OCI-LY7 (cell line): ENCODE results near the gene RPS8. TPM values are rescaled to one million over a fixed set of nuclear protein-coding genes. Genes with fewer than 3 reads are reported as not detected.
"Not testable (repeated sequence)": the region's sequence is repeated elsewhere in the genome, so short reads cannot be mapped to it uniquely, and the experiment has no call there.

Experiments used
- BruUV-seq: library from RNA; stranded (reverse); fragments of 400-500 nt; replicated peaks from 2 replicates; lab custom pipeline; 2021; lab: Mats Ljungman, UMichigan
- CTCF ChIA-PET: fragments of 300-600 bp; sonication (Branson Sonifier 250); formaldehyde crosslinking; loops from one replicate; lab custom pipeline; 2022; ENCODE audit warnings: antibody characterized with exemption; ENCODE audit not compliant: unreplicated experiment; lab: Charles Lee
- POLR2A ChIA-PET: fragments of 300-600 bp; sonication (Branson Sonifier 250); formaldehyde crosslinking; loops from one replicate; lab custom pipeline; 2022; ENCODE audit warnings: antibody characterized with exemption; lab: Charles Lee
- DNase-seq: peaks from one replicate; pipeline ENCODE4 v3.0.0-alpha.2; 2015; ENCODE audit warnings: low spot score
- H2AFZ ChIP-seq: fragments of 200-600 bp; sonication (generic), shearing (Covaris generic); 2 replicates; pipeline ENCODE4 v1.6.1; 2014; ENCODE audit warnings: mild to moderate bottlenecking, antibody characterized with exemption, low read length, moderate library complexity
- H3K27ac ChIP-seq: fragments of 200-600 bp; sonication (generic); 2 replicates; pipeline ENCODE4 v1.5.1; 2014; ENCODE audit warnings: mixed run types, low read depth, mild to moderate bottlenecking, moderate library complexity, low read length, inconsistent platforms; ENCODE audit not compliant: poor library complexity, severe bottlenecking
- H3K36me3 ChIP-seq: fragments of 200-600 bp; sonication (generic); 2 replicates; pipeline ENCODE4 v1.6.1; 2014; ENCODE audit warnings: mild to moderate bottlenecking, antibody characterized with exemption, low read length, moderate library complexity, mixed read lengths; ENCODE audit not compliant: insufficient read depth
- H3K4me1 ChIP-seq: fragments of 200-600 bp; sonication (generic); 2 replicates; pipeline ENCODE4 v1.5.1; 2014; ENCODE audit warnings: mild to moderate bottlenecking, low read length; ENCODE audit not compliant: insufficient read depth, poor library complexity, severe bottlenecking
- H3K4me2 ChIP-seq: fragments of 200-600 bp; sonication (generic); 2 replicates; pipeline ENCODE4 v1.6.1; 2014; ENCODE audit warnings: mild to moderate bottlenecking, low read length
- H3K4me3 ChIP-seq: fragments of 200-600 bp; sonication (generic); 2 replicates; pipeline ENCODE4 v1.5.1; 2014; ENCODE audit warnings: mild to moderate bottlenecking, low read depth, low read length; ENCODE audit not compliant: poor library complexity, severe bottlenecking
- H3K79me2 ChIP-seq: fragments of 200-600 bp; sonication (generic); 2 replicates; pipeline ENCODE4 v1.6.1; 2016; ENCODE audit warnings: low read depth, mild to moderate bottlenecking, low read length, moderate library complexity, mixed read lengths; ENCODE audit not compliant: insufficient read depth
- H3K9me2 ChIP-seq: fragments of 200-600 bp; sonication (generic); 2 replicates; pipeline ENCODE4 v1.6.1; 2016; ENCODE audit warnings: mild to moderate bottlenecking, low read length, mixed read lengths; ENCODE audit not compliant: insufficient read depth
- H3K9me3 ChIP-seq: fragments of 200-600 bp; sonication (generic); 2 replicates; pipeline ENCODE4 v1.6.1; 2014; ENCODE audit warnings: mild to moderate bottlenecking, mixed run types, low read length, mixed read lengths
- H4K20me1 ChIP-seq: fragments of 200-600 bp; sonication (generic); 2 replicates; pipeline ENCODE4 v1.6.1; 2014; ENCODE audit warnings: mild to moderate bottlenecking, antibody characterized with exemption, low read length, moderate library complexity, mixed read lengths; ENCODE audit not compliant: insufficient read depth
- EZH2phosphoT487 ChIP-seq: fragments of 200-600 bp; sonication (generic); IDR thresholded peaks from 2 replicates; pipeline ENCODE4 v1.6.1; 2018; ENCODE audit warnings: low read depth, borderline replicate concordance, mild to moderate bottlenecking, mixed run types, antibody characterized with exemption, low read length, moderate library complexity, mixed read lengths
- intact Hi-C: fragments of 100-400 bp; cut with micrococcal nuclease; formaldehyde crosslinking; loops from one replicate; pipeline ENCODE4 v1.10.0; 2022; ENCODE audit not compliant: unreplicated experiment
- total RNA-seq, 2 experiments: library from RNA; depleted of rRNA in 1 of 2; stranded (reverse); fragments of >200 nt in 1 of 2; shearing (Covaris generic) in 1 of 2; gene quantifications; 2 replicates each; pipeline ENCODE4 v1.2.3, GENCODE V29; 2014 to 2022
- TF ChIP-seq, protein P1 (sequence below): fragments of 200-600 bp; sonication (generic); conservative IDR thresholded peaks from 2 replicates; pipeline ENCODE4 v1.5.1; 2014; ENCODE audit warnings: mild to moderate bottlenecking, antibody characterized with exemption, low read length, moderate library complexity, mixed read lengths

The RPS8 gene
- total RNA-seq, 2 experiments from 2014 or later, result 2,707 to 4,355 TPM

DNA sequence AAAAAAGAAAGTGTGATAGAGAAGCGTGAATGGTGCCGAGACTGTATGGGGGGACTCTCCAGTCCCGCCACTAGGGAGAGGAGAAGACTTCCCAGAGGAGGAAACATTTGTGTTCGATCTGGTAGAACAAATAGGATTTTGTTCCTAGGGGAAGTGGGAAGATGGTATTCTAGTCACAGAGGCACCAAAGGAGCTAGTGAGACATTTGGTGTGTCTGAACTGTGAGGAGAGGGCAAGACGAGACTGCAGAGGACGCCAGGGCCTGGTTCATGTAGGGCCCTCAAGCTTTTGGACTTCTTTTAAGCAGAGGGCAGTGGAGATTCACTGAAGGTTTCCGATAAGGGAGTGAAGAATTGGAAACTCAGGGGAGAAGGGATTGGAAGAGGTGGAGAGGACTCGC is 35.9 kb downstream of the RPS8 start:
- Histone ChIP-seq H2AFZ (no peak overlapping the region), H3K4me3 (no peak overlapping the region), H3K79me2 (no peaks in the 10 kb centered on the region), H3K4me2 (no peak overlapping the region), H4K20me1 (no peaks in the 10 kb centered on the region), H3K36me3 (peaks cover 9% of the 10 kb centered on the region), H3K4me1 (peaks cover 48% of the 10 kb centered on the region), H3K9me3 (no peaks in the 10 kb centered on the region), H3K9me2 (no peaks in the 10 kb centered on the region), H3K27ac (no peak overlapping the region)
- intact Hi-C loops, result no loop called here
- no peak for DNase-seq
- TF ChIP-seq, protein P1, sequence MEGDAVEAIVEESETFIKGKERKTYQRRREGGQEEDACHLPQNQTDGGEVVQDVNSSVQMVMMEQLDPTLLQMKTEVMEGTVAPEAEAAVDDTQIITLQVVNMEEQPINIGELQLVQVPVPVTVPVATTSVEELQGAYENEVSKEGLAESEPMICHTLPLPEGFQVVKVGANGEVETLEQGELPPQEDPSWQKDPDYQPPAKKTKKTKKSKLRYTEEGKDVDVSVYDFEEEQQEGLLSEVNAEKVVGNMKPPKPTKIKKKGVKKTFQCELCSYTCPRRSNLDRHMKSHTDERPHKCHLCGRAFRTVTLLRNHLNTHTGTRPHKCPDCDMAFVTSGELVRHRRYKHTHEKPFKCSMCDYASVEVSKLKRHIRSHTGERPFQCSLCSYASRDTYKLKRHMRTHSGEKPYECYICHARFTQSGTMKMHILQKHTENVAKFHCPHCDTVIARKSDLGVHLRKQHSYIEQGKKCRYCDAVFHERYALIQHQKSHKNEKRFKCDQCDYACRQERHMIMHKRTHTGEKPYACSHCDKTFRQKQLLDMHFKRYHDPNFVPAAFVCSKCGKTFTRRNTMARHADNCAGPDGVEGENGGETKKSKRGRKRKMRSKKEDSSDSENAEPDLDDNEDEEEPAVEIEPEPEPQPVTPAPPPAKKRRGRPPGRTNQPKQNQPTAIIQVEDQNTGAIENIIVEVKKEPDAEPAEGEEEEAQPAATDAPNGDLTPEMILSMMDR, result no peak
- TF ChIP-seq EZH2phosphoT487, result no peak
- ChIA-PET CTCF (no interaction called here), POLR2A (interaction anchor here (0.7 to 4.2 kb wide), 4 partner anchors 8 to 130 kb away, joined by 3 to 54 read pairs (median 18); partner anchors contain the start of gene PLK3)
- BruUV-seq, result no TSS peak

DNA sequence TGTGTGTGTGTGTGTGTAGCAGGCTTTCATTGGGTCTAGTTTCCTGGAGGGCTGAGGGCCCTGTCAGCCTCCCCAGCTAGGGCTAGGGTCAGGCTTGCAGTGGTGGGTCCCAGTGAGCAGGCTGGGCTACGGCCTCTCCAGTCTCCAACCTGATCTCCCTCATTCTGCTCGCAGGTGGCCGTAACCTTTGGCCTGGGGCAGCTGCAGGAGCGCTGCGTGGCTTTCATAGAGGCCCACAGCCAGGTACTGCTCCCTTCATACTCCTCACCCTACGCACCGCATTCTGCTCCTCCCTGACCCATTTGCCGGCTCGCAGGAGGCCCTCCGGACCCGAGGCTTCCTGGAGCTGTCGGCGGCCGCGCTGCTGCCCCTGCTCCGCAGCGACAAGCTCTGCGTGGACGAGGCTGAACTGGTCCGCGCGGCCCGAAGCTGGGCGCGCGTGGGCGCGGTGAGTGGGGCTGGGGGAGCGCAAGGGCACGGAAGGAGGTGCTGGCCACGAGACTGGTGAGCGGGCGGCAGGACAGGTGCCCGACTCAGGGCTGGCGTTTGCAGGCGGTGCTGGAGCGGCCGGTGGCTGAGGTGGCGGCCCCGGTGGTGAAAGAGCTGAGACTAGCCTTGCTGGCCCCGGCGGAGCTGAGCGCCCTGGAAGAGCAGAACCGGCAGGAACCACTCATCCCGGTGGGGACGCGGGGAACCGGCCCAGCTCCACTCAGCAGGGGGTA is 37.6 kb downstream of the RPS8 start:
- H3K36me3 ChIP-seq, result no peaks in the 10 kb centered on the region
- no peaks in the 10 kb centered on the region for H3K9me2 ChIP-seq
- H3K9me3 ChIP-seq, result no peaks in the 10 kb centered on the region
- H3K4me3 ChIP-seq, result peak overlapping the region; percentile 64
- no peaks in the 10 kb centered on the region for H3K79me2 ChIP-seq
- no peak overlapping the region for H3K27ac ChIP-seq
- TF ChIP-seq EZH2phosphoT487, result no peak
- TF ChIP-seq, protein P1, result no peak
- peak overlapping the region; percentile 73 for H3K4me2 ChIP-seq
- peaks cover 35% of the 10 kb centered on the region for H3K4me1 ChIP-seq
- intact Hi-C loops, result no loop called here
- POLR2A ChIA-PET, result interaction anchor here (0.6 to 2.4 kb wide), 6 partner anchors 13 to 100 kb away, joined by 3 to 11 read pairs (median 5); partner anchors contain the start of genes PLK3 and RNU5D-1
- H2AFZ ChIP-seq, result peak overlapping the region; percentile 53; the same call in 1 of the 2 replicates
- no peaks in the 10 kb centered on the region for H4K20me1 ChIP-seq
- CTCF ChIA-PET, result no interaction called here
- no TSS peak for BruUV-seq
- DNase-seq, result no peak

DNA sequence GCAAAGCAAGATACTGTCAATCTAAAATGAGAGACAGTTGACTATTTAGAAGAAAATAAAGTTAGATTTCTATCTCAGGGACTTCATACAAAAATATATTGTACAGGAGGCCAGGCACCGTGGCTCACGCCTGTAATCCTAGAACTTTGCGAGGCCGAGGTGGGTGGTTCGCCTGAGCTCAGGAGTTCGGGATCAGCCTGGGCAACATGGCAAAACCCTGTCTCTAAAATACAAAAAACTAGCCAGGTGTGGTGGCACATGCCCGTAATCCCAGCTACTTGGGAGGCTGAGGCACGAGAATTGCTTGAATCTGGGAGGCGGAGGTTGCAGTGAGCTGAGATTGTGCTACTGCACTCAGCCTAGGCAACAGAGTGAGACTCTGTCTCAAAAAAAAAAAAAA is 40.6 kb downstream of the RPS8 start:
- CTCF ChIA-PET, DNase-seq, H3K36me3 ChIP-seq, H3K4me3 ChIP-seq, H3K79me2 ChIP-seq, H4K20me1 ChIP-seq, H3K9me2 ChIP-seq, H2AFZ ChIP-seq, H3K4me2 ChIP-seq, H3K9me3 ChIP-seq, BruUV-seq, intact Hi-C loops, H3K27ac ChIP-seq: not testable (repeated sequence)
- POLR2A ChIA-PET, result interaction anchor here (0.8 to 1.0 kb wide), 2 partner anchors 83 to 84 kb away, joined by 3 to 4 read pairs; no protein-coding TSS in a partner anchor
- peaks cover 25% of the 10 kb centered on the region for H3K4me1 ChIP-seq
